Gastrocnemius medialis (tissue), 4 donors: ENCODE measurements around the gene MALRD1.

Experiments
- CTCF ChIP-seq, 5 experiments: fragments of 450-650 bp in 3 of 5; fragments of 200-600 bp in 2 of 5; sonication (generic) in 2 of 5; IDR thresholded peaks in 4 of 5; conservative IDR thresholded peaks in 1 of 5; 1 replicate in 4 of 5; 2 replicates in 1 of 5; pipeline ENCODE4 v1.5.1; 2016 to 2019; ENCODE audit warnings: antibody characterized with exemption in 5 of 5, mild to moderate bottlenecking in 3 of 5, moderate library complexity in 3 of 5
- POLR2A ChIP-seq, 2 donors: fragments of 450-650 bp; IDR thresholded peaks; one replicate each; pipeline ENCODE4 v1.6.1; 2017; ENCODE audit warnings: antibody characterized with exemption in 2 of 2, mild to moderate bottlenecking in 2 of 2, moderate library complexity in 2 of 2

DNA sequence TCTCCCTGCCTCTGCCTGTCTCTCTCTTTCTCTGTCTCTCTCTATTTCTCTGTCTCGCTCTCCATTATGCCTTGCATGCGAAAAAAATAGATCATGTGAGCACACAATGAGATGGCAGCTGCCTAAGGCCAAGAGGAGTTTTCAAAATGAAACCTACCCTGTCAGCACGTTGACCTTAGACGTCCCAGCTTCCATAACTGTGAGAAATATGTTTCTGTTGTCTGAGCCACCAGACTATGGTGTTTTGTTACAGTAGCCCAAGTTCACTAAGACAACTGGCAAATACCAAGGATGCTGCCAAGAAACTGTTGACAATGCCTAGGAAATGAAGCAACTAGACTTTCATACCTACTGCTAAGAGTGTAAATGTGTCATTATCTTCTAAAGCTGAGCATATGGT is 697.1 kb downstream of the MALRD1 start:
- TF ChIP-seq CTCF (IDR thresholded peaks at IDR 0.05 in 4 of 5, conservative IDR thresholded peaks at IDR 0.05 in 1 of 5) (no peak), POLR2A (IDR thresholded peaks at IDR 0.05) (no peak)
